GM18520 (cell line): Measurements from ENCODE around the gene SAMD4A.

ENCODE experiments used
- ATAC-seq: cut with Tn5 transposase; IDR thresholded peaks from one replicate; pipeline ENCODE4 v1.9.1; 2021; ENCODE audit not compliant: unreplicated experiment

The SAMD4A gene

GRCh38 chr14:54566410-54567223 lies at the start of gene SAMD4A:
SAMD4A (plus strand) TSS chr14:54567128; CDS start chr14:54567917, 789 bp downstream.
- peak; percentile 16 for ATAC-seq

GRCh38 chr14:54524410-54524809 lies 42.5 kb upstream of the SAMD4A start:
- ATAC-seq, result no peak

GRCh38 chr14:54528973-54529372 lies 38.0 kb upstream of the SAMD4A start:
- ATAC-seq, result no peak

GRCh38 chr14:54529811-54530210 lies 37.1 kb upstream of the SAMD4A start:
- ATAC-seq, result no peak

- ATAC-seq, result peak; percentile 41
These were observed 34.6 kb upstream of the SAMD4A start for GRCh38 chr14:54532111-54533012.

- ATAC-seq, result no peak
These were observed 33.8 kb upstream of the SAMD4A start for GRCh38 chr14:54533100-54533499.

GRCh38 chr14:54535126-54535525 lies 31.8 kb upstream of the SAMD4A start:
- ATAC-seq, result no peak

GRCh38 chr14:54535646-54536045 lies 31.3 kb upstream of the SAMD4A start:
- ATAC-seq, result no peak

- ATAC-seq, result no peak
These were observed 29.3 kb upstream of the SAMD4A start for GRCh38 chr14:54537651-54538050.

- no peak for ATAC-seq
These were observed 28.9 kb upstream of the SAMD4A start for GRCh38 chr14:54538055-54538454.

GRCh38 chr14:54547583-54547982 lies 19.3 kb upstream of the SAMD4A start:
- no peak for ATAC-seq

GRCh38 chr14:54548491-54548890 lies 18.4 kb upstream of the SAMD4A start:
- no peak for ATAC-seq

GRCh38 chr14:54549862-54550261 lies 17.1 kb upstream of the SAMD4A start:
- ATAC-seq, result no peak

GRCh38 chr14:54550514-54550913 lies 16.4 kb upstream of the SAMD4A start:
- ATAC-seq, result no peak

- no peak for ATAC-seq
These were observed 12.5 kb upstream of the SAMD4A start for GRCh38 chr14:54554401-54554800.

GRCh38 chr14:54555651-54556050 lies 11.3 kb upstream of the SAMD4A start:
- ATAC-seq, result no peak

- ATAC-seq, result no peak
These were observed 10.4 kb upstream of the SAMD4A start for GRCh38 chr14:54556535-54556934.

- ATAC-seq, result no peak
These were observed 4.6 kb upstream of the SAMD4A start for GRCh38 chr14:54562334-54562733.

GRCh38 chr14:54564071-54564867 lies 2.7 kb upstream of the SAMD4A start:
- ATAC-seq, result no peak

- ATAC-seq, result peak; percentile 32
These were observed 1.8 kb upstream of the SAMD4A start for GRCh38 chr14:54564868-54565784.
